ENCODE results near the gene ANXA4. TPM values are rescaled to one million over a fixed set of nuclear protein-coding genes. Genes with fewer than 3 reads are reported as not detected.

The ANXA4 gene
- polyA plus RNA-seq, 2 of the 4 experiments (the other 2 are of a cell fraction) = 341 to 554 TPM

DNA sequence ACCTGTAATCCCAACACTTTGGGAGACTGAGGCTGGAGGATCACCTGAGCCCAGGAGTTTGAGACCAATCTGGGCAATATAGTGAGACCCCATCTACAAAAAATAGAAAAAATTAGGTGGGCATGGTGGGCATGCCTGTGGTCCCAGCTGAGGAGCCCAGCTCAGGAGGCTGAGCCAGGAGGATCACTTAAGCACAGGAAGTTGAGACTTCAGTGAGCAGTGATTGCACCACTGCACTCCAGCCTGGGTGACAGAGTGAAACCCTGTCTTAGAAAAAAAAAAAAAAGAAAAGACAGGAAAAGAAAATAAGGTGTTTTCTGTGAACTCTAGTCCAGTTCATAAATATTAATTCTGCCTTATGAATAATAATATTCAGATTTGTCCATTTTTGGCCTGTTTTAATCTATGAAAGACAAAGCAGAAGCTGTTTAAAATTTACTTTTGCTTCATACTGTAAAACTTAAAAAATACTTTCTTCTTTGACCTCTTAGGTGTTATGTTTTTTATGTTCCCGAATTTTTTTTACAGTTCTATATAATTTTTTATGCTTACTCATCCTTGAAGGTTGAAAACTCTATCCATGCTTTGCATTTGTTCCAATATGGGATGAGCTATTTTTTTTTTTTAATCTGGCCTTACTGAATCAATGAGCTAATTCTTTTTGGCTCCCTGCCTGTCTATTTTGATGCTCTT is 8.4 kb upstream of the ANXA4 start:
- peak overlapping the region; percentile 36 for H3K4me2 ChIP-seq
- ChIA-PET CTCF (interaction anchor here (0.6 to 6.5 kb wide), 9 partner anchors 9 to 165 kb away, joined by 3 to 81 read pairs (median 3); no protein-coding TSS in a partner anchor), POLR2A (no interaction called here)
- 0 out of 3 replicates have a peak, but pooled peaks cover 4% of the 10 kb centered on the region for H3K9me3 ChIP-seq
- DNase-seq (ENCODE audit: low read depth in 1 of 2, low spot score in 1 of 2) = no peak
- no peak for FAIRE-seq
- TF ChIP-seq ELK1 (IDR thresholded peaks at IDR 0.05; ENCODE audit: low read depth, low read length) = no peak
- TF ChIP-seq ZFP36 (IDR thresholded peaks at IDR 0.05; ENCODE audit: borderline replicate concordance, partially characterized antibody) = no peak
- peak in 1 of 2 experiments; percentile 18; a peak in 2 of 4 replicates for TF ChIP-seq CEBPB (IDR thresholded peaks at IDR 0.05)
- TF ChIP-seq USF2 (IDR thresholded peaks at IDR 0.05) = no peak
- TF ChIP-seq MAFK (IDR thresholded peaks at IDR 0.05; ENCODE audit: partially characterized antibody) = peak; percentile 54
- TF ChIP-seq, protein P1, sequence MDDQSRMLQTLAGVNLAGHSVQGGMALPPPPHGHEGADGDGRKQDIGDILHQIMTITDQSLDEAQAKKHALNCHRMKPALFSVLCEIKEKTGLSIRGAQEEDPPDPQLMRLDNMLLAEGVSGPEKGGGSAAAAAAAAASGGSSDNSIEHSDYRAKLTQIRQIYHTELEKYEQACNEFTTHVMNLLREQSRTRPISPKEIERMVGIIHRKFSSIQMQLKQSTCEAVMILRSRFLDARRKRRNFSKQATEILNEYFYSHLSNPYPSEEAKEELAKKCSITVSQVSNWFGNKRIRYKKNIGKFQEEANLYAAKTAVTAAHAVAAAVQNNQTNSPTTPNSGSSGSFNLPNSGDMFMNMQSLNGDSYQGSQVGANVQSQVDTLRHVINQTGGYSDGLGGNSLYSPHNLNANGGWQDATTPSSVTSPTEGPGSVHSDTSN (IDR thresholded peaks at IDR 0.05) = no peak
- no peak for TF ChIP-seq NR3C1 (IDR thresholded peaks at IDR 0.05)
- TF ChIP-seq GATA3 (IDR thresholded peaks at IDR 0.05; ENCODE audit: borderline replicate concordance) = no peak
- TF ChIP-seq KDM1A (IDR thresholded peaks at IDR 0.05; ENCODE audit: low read depth) = no peak
- TF ChIP-seq RARB (CRISPR knock-in tag; IDR thresholded peaks at IDR 0.05) = no peak
- H3K27ac ChIP-seq = peak overlapping the region; percentile 67 to 85
- 15% methylated on average over 1 of the region's 1 CpG for whole genome bisulfite sequencing (ENCODE audit: missing lambda C conversion rate)
- no peak for ATAC-seq
- H3K4me3 ChIP-seq = no peak overlapping the region
- H3K4me1 ChIP-seq = peaks cover 40% of the 10 kb centered on the region

DNA sequence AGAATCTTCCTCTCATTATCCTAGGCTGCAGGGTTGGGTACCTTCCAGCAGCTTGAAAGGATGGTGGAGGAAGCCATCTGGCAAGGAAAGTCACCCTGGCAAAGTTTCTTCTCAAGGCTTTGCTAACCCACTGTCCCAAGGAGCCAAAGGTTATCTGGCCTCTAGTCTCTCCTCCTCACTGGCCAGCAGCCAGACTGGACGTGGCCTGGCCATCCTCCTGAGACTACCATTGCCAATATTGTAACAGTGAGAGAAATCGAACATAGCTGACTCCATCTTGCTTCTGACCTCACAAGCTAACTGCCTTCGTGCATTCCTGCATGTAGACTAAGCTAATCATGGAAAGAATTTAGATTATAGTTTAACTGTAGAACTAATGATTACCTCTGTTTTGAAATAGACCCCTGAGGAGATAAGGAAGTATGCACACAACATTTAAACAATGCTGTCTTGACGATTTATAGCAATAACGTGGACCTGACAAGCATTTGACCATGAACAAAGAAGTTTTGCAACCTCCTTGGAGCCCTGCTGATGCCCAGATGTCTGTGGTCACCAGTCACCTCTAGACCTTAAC is 7.8 kb upstream of the ANXA4 start:
- FAIRE-seq = peak; percentile 74
- 13% methylated on average over 5 of the region's 5 CpGs for WGBS (ENCODE audit: missing lambda C conversion rate)
- H3K4me2 ChIP-seq = peak overlapping the region; percentile 36
- H3K9me3 ChIP-seq = 0 out of 3 replicates have a peak, but pooled peaks cover 4% of the 10 kb centered on the region
- peaks cover 41% of the 10 kb centered on the region for H3K4me1 ChIP-seq
- ChIA-PET CTCF (interaction anchor here (0.6 to 6.5 kb wide), 7 partner anchors 9 to 165 kb away, joined by 3 to 81 read pairs (median 4); no protein-coding TSS in a partner anchor), POLR2A (no interaction called here)
- peak overlapping the region; percentile 67 to 79 for H3K27ac ChIP-seq
- peak in 1 of 2 experiments; percentile 82 for DNase-seq (ENCODE audit: low read depth in 1 of 2, low spot score in 1 of 2)
- ATAC-seq = peak; percentile 60 to 83
- no peak overlapping the region for H3K4me3 ChIP-seq
- TF ChIP-seq TFCP2L1 (CRISPR knock-in tag; IDR thresholded peaks at IDR 0.05) (peak; percentile 93), MAZ (IDR thresholded peaks at IDR 0.05; ENCODE audit: borderline replicate concordance, low read depth, low read length) (no peak), EHF (CRISPR knock-in tag; IDR thresholded peaks at IDR 0.05) (peak; percentile 100), SREBF2 (IDR thresholded peaks at IDR 0.05) (no peak), ZSCAN20 (CRISPR knock-in tag; IDR thresholded peaks at IDR 0.05) (peak; percentile 96), ESRRA (IDR thresholded peaks at IDR 0.05; ENCODE audit: borderline replicate concordance, low read length) (no peak), SMC3 (IDR thresholded peaks at IDR 0.05) (no peak), BHLHE40 (IDR thresholded peaks at IDR 0.05; ENCODE audit: low read depth, low read length) (no peak), RFX5 (IDR thresholded peaks at IDR 0.05) (no peak), POLR2AphosphoS2 (conservative IDR thresholded peaks at IDR 0.05; ENCODE audit: low read length) (no peak), HEYL (CRISPR knock-in tag; IDR thresholded peaks at IDR 0.05) (peak; percentile 99), E2F6 (IDR thresholded peaks at IDR 0.05; ENCODE audit: borderline replicate concordance, low read depth) (no peak), HOXB5 (CRISPR knock-in tag; IDR thresholded peaks at IDR 0.05) (peak; percentile 100), POLR2A (IDR thresholded peaks at IDR 0.05; ENCODE audit: low read length) (no peak), MAFK (IDR thresholded peaks at IDR 0.05; ENCODE audit: partially characterized antibody) (no peak), CBX2 (IDR thresholded peaks at IDR 0.05; ENCODE audit: borderline replicate concordance, low read depth) (no peak), HMGXB4 (CRISPR knock-in tag; IDR thresholded peaks at IDR 0.05; ENCODE audit: borderline replicate concordance) (peak; percentile 98), USF2 (IDR thresholded peaks at IDR 0.05) (no peak)
- TF ChIP-seq, protein P2, sequence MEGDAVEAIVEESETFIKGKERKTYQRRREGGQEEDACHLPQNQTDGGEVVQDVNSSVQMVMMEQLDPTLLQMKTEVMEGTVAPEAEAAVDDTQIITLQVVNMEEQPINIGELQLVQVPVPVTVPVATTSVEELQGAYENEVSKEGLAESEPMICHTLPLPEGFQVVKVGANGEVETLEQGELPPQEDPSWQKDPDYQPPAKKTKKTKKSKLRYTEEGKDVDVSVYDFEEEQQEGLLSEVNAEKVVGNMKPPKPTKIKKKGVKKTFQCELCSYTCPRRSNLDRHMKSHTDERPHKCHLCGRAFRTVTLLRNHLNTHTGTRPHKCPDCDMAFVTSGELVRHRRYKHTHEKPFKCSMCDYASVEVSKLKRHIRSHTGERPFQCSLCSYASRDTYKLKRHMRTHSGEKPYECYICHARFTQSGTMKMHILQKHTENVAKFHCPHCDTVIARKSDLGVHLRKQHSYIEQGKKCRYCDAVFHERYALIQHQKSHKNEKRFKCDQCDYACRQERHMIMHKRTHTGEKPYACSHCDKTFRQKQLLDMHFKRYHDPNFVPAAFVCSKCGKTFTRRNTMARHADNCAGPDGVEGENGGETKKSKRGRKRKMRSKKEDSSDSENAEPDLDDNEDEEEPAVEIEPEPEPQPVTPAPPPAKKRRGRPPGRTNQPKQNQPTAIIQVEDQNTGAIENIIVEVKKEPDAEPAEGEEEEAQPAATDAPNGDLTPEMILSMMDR (IDR thresholded peaks at IDR 0.05) = no peak
- TF ChIP-seq, protein P3, sequence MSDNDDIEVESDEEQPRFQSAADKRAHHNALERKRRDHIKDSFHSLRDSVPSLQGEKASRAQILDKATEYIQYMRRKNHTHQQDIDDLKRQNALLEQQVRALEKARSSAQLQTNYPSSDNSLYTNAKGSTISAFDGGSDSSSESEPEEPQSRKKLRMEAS (IDR thresholded peaks at IDR 0.05) = peak; percentile 70; the same call in 1 of the 2 replicates

All from A549 (cell line).